A549 treated with AZD9567 at 1 μM for 4 hours (cell line): ENCODE data around the gene SENP1. TPM values are rescaled to one million over a fixed set of nuclear protein-coding genes. Genes with fewer than 3 reads are reported as not detected.

Source experiments
- total RNA-seq: library from RNA; stranded (reverse); fragments of 200-300 nt; extraction: Qiagen RNA extraction; gene quantifications from 5 replicates; pipeline ENCODE4 v1.2.3, GENCODE V29; 2022; ENCODE audit not compliant: insufficient read depth

Gene SENP1
- 9.4 to 15.8 TPM (median 10.5 TPM) in 5 replicates for total RNA-seq

GRCh38 chr12:48105867-48106680 lies at the start of gene SENP1:
TSS of gene SENP1 (minus strand) at chr12:48106079. CDS start at chr12:48101472, 4,607 bp downstream.

GRCh38 chr12:48119078-48119833 lies 13.4 kb upstream of the SENP1 start, which contains the start of gene PFKM:
TSS of gene PFKM (plus strand) at chr12:48119364. CDS start at chr12:48122775, 3,411 bp downstream.

GRCh38 chr12:48004053-48004941 lies 101.6 kb downstream of the SENP1 start, which contains the start of gene COL2A1:
TSS of gene COL2A1 (minus strand) at chr12:48004476. CDS start at chr12:48004321, 155 bp downstream.

Other genes starting within 250 kb of the SENP1 start
- 2.7 to 4.4 TPM (median 3.3 TPM) in 5 replicates for gene VDR, start 201.1 kb downstream of the SENP1 start, total RNA-seq
- 120 to 193 TPM (median 124 TPM) in 5 replicates for gene TMEM106C, start 142.5 kb downstream of the SENP1 start, total RNA-seq
- 0.05 to 0.25 TPM (median 0.09 TPM) in 4 of 5 replicates, not detected in the other for gene COL2A1, start 101.6 kb downstream of the SENP1 start, total RNA-seq
- 24.5 to 30.7 TPM (median 26.6 TPM) in 5 replicates for gene PFKM, start 13.3 kb upstream of the SENP1 start, total RNA-seq
- 11.2 to 16.8 TPM (median 12.4 TPM) in 5 replicates for gene ASB8, start 51.4 kb upstream of the SENP1 start, total RNA-seq
- gene CCDC184, start 77.6 kb upstream of the SENP1 start, total RNA-seq = 2.2 to 3.2 TPM (median 2.8 TPM) in 5 replicates
- gene OR10AD1, start 97.2 kb upstream of the SENP1 start, total RNA-seq = not detected in 5 replicates
- gene ZNF641, start 244.8 kb upstream of the SENP1 start, total RNA-seq = 4.2 to 5.5 TPM (median 5.4 TPM) in 5 replicates